Measurements from ENCODE around the gene EEF1AKMT3.
A peak's percentile ranks its signal among the peaks of the same experiment; 100 is the strongest.

EEF1AKMT3 gene

GRCh38 chr12:57751788-57752667 is 20.4 kb upstream of the EEF1AKMT3 start, which contains the start of gene CDK4:
Gene CDK4 (minus strand): TSS chr12:57752310. CDS start chr12:57751717, 593 bp downstream.
- DNase-seq = peak; percentile 100

- DNase-seq = no peak
Observed at GRCh38 chr12:57752668-57753000, 19.8 kb upstream of the EEF1AKMT3 start.

- no peak for DNase-seq
Observed at GRCh38 chr12:57753756-57754337, 18.6 kb upstream of the EEF1AKMT3 start.

GRCh38 chr12:57754411-57755193 is 17.8 kb upstream of the EEF1AKMT3 start, which contains the start of gene MARCHF9:
Gene MARCHF9 (plus strand): TSS chr12:57755103. CDS start chr12:57755529, 426 bp downstream.
- peak; percentile 49 for DNase-seq

- no peak for DNase-seq
Observed at GRCh38 chr12:57755194-57755453, 17.3 kb upstream of the EEF1AKMT3 start.

- no peak for DNase-seq
Observed at GRCh38 chr12:57755454-57756372, 16.7 kb upstream of the EEF1AKMT3 start.

- DNase-seq = no peak
Observed at GRCh38 chr12:57756406-57757341, 15.7 kb upstream of the EEF1AKMT3 start.

- no peak for DNase-seq
Observed at GRCh38 chr12:57757771-57758170, 14.6 kb upstream of the EEF1AKMT3 start.

GRCh38 chr12:57758552-57759359 is 13.7 kb upstream of the EEF1AKMT3 start:
- no peak for DNase-seq

GRCh38 chr12:57759360-57759980 is 12.9 kb upstream of the EEF1AKMT3 start:
- DNase-seq = no peak

- no peak for DNase-seq
Observed at GRCh38 chr12:57760347-57760982, 11.9 kb upstream of the EEF1AKMT3 start.

- DNase-seq = no peak
Observed at GRCh38 chr12:57761391-57761998, 10.9 kb upstream of the EEF1AKMT3 start.

GRCh38 chr12:57762463-57762862 is 10.0 kb upstream of the EEF1AKMT3 start:
- no peak for DNase-seq

GRCh38 chr12:57763881-57764661 is 8.3 kb upstream of the EEF1AKMT3 start:
- no peak for DNase-seq

- DNase-seq = peak; percentile 26
Observed at GRCh38 chr12:57764662-57765002, 7.8 kb upstream of the EEF1AKMT3 start.

GRCh38 chr12:57765003-57765697 is 7.3 kb upstream of the EEF1AKMT3 start:
- DNase-seq = no peak

GRCh38 chr12:57765698-57766463 is 6.5 kb upstream of the EEF1AKMT3 start:
- DNase-seq = no peak
